Skeletal muscle cell (primary cell): ENCODE measurements around the gene JSRP1.

ENCODE experiments used
- DNase-seq: peaks from one replicate; pipeline ENCODE4 v3.0.0-alpha.2; 2010; ENCODE audit warnings: low read depth
- H3K4me3 ChIP-seq: 2 replicates; pipeline ENCODE4 v1.5.1; 2011; ENCODE audit warnings: low read depth, mild to moderate bottlenecking, control low read depth, low read length, moderate library complexity

The JSRP1 gene

GRCh38 chr19:2269244-2270156 lies 13.3 kb upstream of the JSRP1 start:
- peak overlapping the region; percentile 84 for H3K4me3 ChIP-seq
- peak; percentile 82 for DNase-seq

GRCh38 chr19:2268861-2269243 lies 12.6 kb upstream of the JSRP1 start:
- H3K4me3 ChIP-seq, result peak overlapping the region; percentile 84
- no peak for DNase-seq

- H3K4me3 ChIP-seq, result peak overlapping the region; percentile 84
- no peak for DNase-seq
These were observed 12.2 kb upstream of the JSRP1 start for GRCh38 chr19:2268480-2268830.

GRCh38 chr19:2266183-2266993 lies 10.2 kb upstream of the JSRP1 start:
- no peak for DNase-seq
- H3K4me3 ChIP-seq, result no peak overlapping the region

- H3K4me3 ChIP-seq, result no peak overlapping the region
- DNase-seq, result no peak
These were observed 5.4 kb upstream of the JSRP1 start for GRCh38 chr19:2261438-2262172.

GRCh38 chr19:2260341-2260805 lies 4.2 kb upstream of the JSRP1 start:
- DNase-seq, result no peak
- H3K4me3 ChIP-seq, result no peak overlapping the region

GRCh38 chr19:2259336-2259735 lies 3.1 kb upstream of the JSRP1 start:
- H3K4me3 ChIP-seq, result no peak overlapping the region
- no peak for DNase-seq

- peak overlapping the region; percentile 47 for H3K4me3 ChIP-seq
- DNase-seq, result no peak
These were observed 938 bp downstream of the JSRP1 start for GRCh38 chr19:2255112-2255845.

- H3K4me3 ChIP-seq, result no peak overlapping the region
- DNase-seq, result no peak
These were observed 1.9 kb downstream of the JSRP1 start for GRCh38 chr19:2254064-2254872.

GRCh38 chr19:2253106-2254063 lies 2.8 kb downstream of the JSRP1 start:
- DNase-seq, result no peak
- H3K4me3 ChIP-seq, result no peak overlapping the region

- no peak overlapping the region for H3K4me3 ChIP-seq
- DNase-seq, result no peak
These were observed 3.5 kb downstream of the JSRP1 start for GRCh38 chr19:2252797-2253105.

GRCh38 chr19:2252055-2252796 lies 4.0 kb downstream of the JSRP1 start:
- no peak overlapping the region for H3K4me3 ChIP-seq
- no peak for DNase-seq

GRCh38 chr19:2251106-2252054 lies 4.8 kb downstream of the JSRP1 start:
- DNase-seq, result no peak
- H3K4me3 ChIP-seq, result no peak overlapping the region

- no peak overlapping the region for H3K4me3 ChIP-seq
- no peak for DNase-seq
These were observed 5.5 kb downstream of the JSRP1 start for GRCh38 chr19:2250766-2251105.

GRCh38 chr19:2249880-2250765 lies 6.1 kb downstream of the JSRP1 start:
- DNase-seq, result no peak
- H3K4me3 ChIP-seq, result no peak overlapping the region
